Activated T-cell treated with anti-CD3 and anti-CD28 coated beads, Interleukin-2, amount 50 U/mL, for 24 hours (primary cell): ENCODE measurements around the gene CLPSL2.

Source experiments
- DNase-seq: peaks from one replicate; pipeline ENCODE4 v3.0.0-alpha.2; 2020
- H3K27ac Mint-ChIP-seq: 2 replicates; pipeline ENCODE4 v1.8.0; 2020; ENCODE audit warnings: mild to moderate bottlenecking, mixed read lengths
- H3K27me3 Mint-ChIP-seq: 2 replicates; pipeline ENCODE4 v1.8.0; 2020; ENCODE audit warnings: mixed read lengths
- H3K36me3 Mint-ChIP-seq: 2 replicates; pipeline ENCODE4 v1.8.0; 2020; ENCODE audit warnings: low read depth, mixed read lengths
- H3K4me1 Mint-ChIP-seq: 2 replicates; pipeline ENCODE4 v1.8.0; 2020; ENCODE audit warnings: low read depth, mixed read lengths
- H3K4me3 Mint-ChIP-seq: 2 replicates; pipeline ENCODE4 v1.8.0; 2020; ENCODE audit warnings: mild to moderate bottlenecking, moderate library complexity, mixed read lengths
- H3K9me3 Mint-ChIP-seq: 2 replicates; pipeline ENCODE4 v1.8.0; 2020; ENCODE audit warnings: mixed read lengths

The CLPSL2 gene

DNA sequence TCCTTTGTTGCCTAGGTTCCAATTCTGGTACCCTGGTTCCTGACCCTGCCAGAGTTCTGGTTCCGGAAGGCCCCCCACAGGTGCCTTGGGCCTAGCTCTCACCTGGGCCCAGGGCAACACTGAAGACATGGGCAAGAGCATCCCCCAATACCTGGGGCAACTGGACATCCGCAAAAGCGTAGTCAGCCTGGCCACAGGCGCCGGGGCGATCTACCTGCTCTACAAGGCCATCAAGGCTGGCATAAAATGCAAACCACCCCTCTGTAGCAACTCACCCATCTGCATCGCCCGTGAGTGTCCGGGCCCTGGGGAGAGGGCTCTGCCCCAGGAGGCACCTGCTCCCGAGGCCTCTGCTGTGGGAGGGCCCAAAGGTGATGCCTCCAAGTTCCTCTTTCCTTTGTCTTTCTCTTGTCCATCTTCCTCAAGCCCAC, 39.4 kb upstream of the CLPSL2 start, which contains the start of gene ARMC12:
Gene ARMC12 (plus strand): TSS at position 51 of the 431 bp plus-strand sequence. CDS start 77 bp downstream, at position 128.
- Mint-ChIP-seq H3K27ac (peak within 1 kb of the TSS; percentile 70), H3K27me3 (no peaks in the 10 kb centered on the region), H3K9me3 (no peaks in the 10 kb centered on the region), H3K4me1 (peaks cover 52% of the 10 kb centered on the region), H3K4me3 (no peak within 1 kb of the TSS), H3K36me3 (no peaks in the 10 kb centered on the region)
- no peak for DNase-seq

DNA sequence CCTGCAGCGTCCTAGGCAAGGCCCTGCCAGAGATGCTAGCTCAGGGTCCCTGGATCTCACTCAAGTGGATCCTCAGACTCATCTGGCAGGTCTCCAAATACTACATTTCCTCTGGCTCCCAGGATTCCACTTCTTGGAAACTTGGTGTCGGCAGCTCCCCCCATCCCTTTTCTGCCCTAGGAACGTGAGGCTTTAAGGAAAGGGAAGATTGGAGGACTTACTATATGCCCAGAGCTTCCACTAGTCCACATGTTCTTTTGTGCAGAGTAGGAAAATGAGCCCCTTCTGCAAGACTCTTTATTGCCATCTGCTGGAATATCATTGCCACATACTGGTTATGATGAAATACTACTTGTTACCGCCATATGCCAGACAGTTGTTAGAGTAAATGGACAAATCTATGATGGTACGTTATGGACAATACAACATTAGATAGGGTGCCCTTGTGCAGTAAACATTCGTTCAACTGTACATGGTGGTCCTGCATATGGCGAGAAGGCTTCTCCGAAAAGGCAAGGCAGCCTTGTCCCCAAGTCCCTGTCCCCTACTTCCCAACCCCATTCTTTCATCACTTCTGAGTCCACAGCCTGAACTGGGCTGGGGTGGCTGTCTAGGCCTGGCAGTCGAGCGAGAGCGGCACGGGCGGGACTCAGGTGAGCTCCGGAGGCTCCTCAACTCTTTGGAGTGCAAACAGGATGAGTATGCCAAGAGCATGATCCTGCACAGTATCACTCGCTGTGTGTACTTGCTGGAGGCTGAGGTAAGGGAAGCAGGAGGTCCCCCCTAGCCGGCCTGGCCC, 38.8 kb upstream of the CLPSL2 start:
- Mint-ChIP-seq H3K36me3 (no peaks in the 10 kb centered on the region), H3K4me3 (no peak overlapping the region), H3K4me1 (peaks cover 46% of the 10 kb centered on the region), H3K27ac (peak overlapping the region; percentile 70), H3K27me3 (no peaks in the 10 kb centered on the region), H3K9me3 (no peaks in the 10 kb centered on the region)
- peak; percentile 60 for DNase-seq

DNA sequence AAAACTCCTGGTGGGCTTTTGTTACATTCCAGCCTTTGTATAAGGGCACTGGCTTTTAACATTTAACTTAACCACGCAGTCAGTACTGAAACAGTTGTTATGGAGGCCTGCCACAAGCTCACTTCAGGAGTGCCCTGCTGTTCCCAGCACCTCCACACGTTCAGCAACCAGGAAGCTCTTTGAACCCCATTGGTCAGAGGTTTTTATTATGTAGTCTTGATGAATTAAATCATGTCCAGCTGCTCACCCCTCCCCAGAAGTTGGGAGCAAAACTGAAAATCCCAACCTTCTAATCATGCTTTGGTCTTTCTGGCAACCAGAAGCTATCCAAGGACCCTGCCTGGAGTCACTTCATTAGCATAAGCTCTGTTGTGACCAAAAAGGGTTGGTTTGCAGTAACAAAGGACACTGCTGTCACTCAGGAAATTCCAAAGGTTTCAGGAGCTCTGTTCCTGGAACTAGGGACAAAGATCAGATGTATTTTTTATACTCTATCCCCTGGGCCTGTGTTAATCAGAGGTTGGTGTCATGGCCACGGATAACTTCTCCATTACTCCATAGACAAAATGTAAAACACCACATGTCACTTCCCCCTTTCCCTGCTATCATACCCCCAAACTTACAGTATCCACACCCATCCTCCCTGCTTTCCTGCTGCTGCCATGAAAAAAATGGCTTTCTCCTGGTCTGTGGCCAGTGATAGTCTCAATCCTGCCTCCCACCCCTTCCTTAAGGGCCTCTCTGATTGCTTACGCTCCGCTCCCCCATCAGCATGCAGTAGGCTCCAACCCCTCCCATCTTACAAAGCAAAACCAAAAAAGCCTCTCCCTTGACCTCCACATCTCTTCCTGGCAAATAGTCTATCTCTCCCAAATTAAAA, 36.5 kb upstream of the CLPSL2 start:
- Mint-ChIP-seq H3K27me3 (no peaks in the 10 kb centered on the region), H3K9me3 (no peaks in the 10 kb centered on the region), H3K4me1 (peaks cover 24% of the 10 kb centered on the region), H3K36me3 (no peaks in the 10 kb centered on the region), H3K4me3 (no peak overlapping the region), H3K27ac (no peak overlapping the region)
- no peak for DNase-seq

DNA sequence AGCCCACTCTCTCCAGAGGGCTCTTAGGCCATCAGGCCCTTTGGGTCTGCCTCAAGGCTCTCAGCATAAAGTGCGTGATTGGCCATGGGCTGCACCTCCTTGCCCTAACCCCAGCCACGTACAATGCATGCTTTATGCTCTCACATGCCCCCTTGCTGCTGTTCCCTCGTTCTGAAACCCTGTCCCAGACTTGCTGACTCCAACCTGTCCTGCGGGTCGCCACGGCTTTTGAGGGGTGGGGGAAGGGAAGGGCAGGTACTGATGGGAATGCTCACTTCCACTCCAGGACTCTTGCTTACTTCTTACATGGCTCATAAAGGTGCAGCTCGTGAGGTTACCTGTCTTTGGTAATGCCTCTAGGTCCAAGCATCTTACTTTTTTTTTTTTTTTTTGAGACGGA, 33.6 kb upstream of the CLPSL2 start:
- no peak for DNase-seq
- Mint-ChIP-seq H3K4me3 (no peak overlapping the region), H3K27ac (no peak overlapping the region), H3K4me1 (no peaks in the 10 kb centered on the region), H3K27me3 (no peaks in the 10 kb centered on the region), H3K36me3 (no peaks in the 10 kb centered on the region), H3K9me3 (no peaks in the 10 kb centered on the region)

DNA sequence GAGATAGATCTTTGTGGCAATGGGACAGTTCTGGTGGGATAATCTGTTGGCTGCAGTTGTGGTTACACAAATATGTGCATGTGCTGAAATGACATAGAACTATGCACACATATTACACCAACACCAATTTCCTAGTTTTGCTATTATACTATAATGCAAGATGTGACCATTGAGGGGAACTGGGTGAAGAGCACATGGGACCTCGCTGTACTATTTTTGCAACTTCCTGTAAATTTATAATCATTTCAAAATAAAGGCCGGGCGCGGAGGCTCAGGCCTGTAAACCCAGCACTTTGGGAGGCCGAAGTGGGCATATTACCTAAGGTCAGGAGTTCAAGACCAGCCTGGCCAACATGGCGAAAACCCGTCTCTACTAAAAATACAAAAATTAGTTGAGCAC, 30.9 kb upstream of the CLPSL2 start:
- H3K9me3 Mint-ChIP-seq, result no peaks in the 10 kb centered on the region
- DNase-seq, result no peak
- H3K4me3 Mint-ChIP-seq, result no peak overlapping the region
- no peaks in the 10 kb centered on the region for H3K27me3 Mint-ChIP-seq
- H3K36me3 Mint-ChIP-seq, result no peaks in the 10 kb centered on the region
- H3K4me1 Mint-ChIP-seq, result peaks cover 2% of the 10 kb centered on the region
- H3K27ac Mint-ChIP-seq, result no peak overlapping the region

DNA sequence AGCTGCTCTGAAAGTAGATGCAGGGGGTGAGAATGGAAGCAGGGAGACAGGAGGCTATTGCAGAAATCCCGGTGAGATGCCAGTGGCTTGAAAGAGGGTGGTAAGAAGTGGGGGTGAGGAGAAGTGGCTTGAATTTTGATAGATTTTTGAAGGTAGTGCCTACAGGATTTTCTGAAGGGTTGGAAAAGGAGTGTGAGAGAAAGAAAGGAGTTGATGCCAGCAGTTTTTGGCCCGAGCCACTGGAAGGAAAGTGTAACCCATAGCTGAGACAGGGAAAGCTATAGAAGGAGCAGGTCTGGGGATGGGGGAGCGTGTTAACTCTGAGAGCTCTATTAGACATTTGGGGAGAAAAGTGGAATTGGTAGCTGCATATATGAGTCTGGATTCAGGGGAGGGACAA, 29.9 kb upstream of the CLPSL2 start:
- no peaks in the 10 kb centered on the region for H3K36me3 Mint-ChIP-seq

DNA sequence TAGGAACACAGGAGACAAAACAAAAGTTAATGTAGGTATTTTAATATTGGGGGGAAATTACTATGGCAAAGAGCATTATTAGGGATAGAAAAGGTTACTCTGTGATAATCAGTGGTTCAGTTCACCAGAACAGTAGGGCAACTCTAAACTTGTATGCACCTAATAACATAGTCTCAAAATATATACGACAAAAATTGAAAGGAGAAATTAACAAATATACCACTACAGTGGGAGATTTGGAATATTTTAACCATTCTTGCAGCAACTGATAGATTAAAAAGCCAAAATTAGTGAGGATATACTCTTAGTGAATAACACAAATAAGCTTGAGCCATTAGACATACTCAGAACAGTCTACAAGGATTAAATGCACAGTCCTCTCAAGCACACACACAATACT, 28.5 kb upstream of the CLPSL2 start:
- H3K27ac Mint-ChIP-seq, result no peak overlapping the region
- no peak for DNase-seq
- peaks cover 17% of the 10 kb centered on the region for H3K4me1 Mint-ChIP-seq
- H3K27me3 Mint-ChIP-seq, result no peaks in the 10 kb centered on the region
- H3K9me3 Mint-ChIP-seq, result no peaks in the 10 kb centered on the region
- no peaks in the 10 kb centered on the region for H3K36me3 Mint-ChIP-seq
- no peak overlapping the region for H3K4me3 Mint-ChIP-seq

More for the DNA sequence above, 29.9 kb upstream of the CLPSL2 start:
- Mint-ChIP-seq H3K27ac (no peak overlapping the region), H3K27me3 (no peaks in the 10 kb centered on the region), H3K4me3 (no peak overlapping the region), H3K4me1 (peaks cover 11% of the 10 kb centered on the region), H3K9me3 (no peaks in the 10 kb centered on the region)
- DNase-seq, result no peak

DNA sequence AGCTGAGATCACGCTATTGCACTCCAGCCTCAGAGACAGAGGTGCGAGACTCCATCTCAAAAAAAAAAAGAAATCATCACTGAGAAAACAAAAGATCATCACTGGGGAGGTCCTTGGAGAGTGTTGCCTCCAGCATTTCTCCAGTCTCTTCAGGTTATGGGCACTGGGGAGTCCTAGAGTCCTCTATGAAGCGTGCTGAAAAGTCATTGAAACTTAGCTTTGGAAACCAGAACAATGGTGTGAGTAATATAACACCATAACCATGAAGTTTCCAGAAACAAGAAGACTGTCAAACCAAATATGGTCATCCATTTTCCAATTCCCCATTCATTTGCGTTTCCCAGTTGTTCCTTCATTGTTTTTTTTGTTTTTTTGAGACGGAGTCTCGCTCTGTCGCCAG, 25.8 kb upstream of the CLPSL2 start:
- H3K4me3 Mint-ChIP-seq, result no peak overlapping the region
- H3K27me3 Mint-ChIP-seq, result no peaks in the 10 kb centered on the region
- no peak for DNase-seq
- H3K36me3 Mint-ChIP-seq, result no peaks in the 10 kb centered on the region
- peaks cover 17% of the 10 kb centered on the region for H3K4me1 Mint-ChIP-seq
- no peak overlapping the region for H3K27ac Mint-ChIP-seq
- H3K9me3 Mint-ChIP-seq, result no peaks in the 10 kb centered on the region

DNA sequence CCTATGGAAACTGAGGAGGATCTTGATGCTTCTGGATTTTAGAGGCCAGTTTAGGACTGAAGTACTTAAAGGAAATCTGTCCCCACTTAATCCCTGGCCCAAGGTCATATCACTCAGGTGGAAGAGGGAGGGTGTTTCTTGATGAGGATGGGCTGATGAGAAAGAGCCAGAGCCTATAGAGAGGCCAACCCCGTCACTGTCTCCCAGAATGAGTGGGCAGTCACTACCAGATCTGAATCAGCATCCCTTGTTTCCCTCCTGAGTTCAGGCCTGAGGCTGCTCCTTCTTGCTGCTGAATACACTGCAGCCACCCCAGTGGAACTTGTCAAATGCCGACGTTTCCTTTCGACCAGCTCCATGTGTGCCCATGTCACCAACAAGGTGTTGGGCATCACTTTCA, 24.8 kb upstream of the CLPSL2 start:
- no peak for DNase-seq
- Mint-ChIP-seq H3K27ac (peak overlapping the region; percentile 44), H3K4me3 (no peak overlapping the region), H3K27me3 (no peaks in the 10 kb centered on the region), H3K4me1 (peaks cover 17% of the 10 kb centered on the region), H3K9me3 (no peaks in the 10 kb centered on the region), H3K36me3 (no peaks in the 10 kb centered on the region)

DNA sequence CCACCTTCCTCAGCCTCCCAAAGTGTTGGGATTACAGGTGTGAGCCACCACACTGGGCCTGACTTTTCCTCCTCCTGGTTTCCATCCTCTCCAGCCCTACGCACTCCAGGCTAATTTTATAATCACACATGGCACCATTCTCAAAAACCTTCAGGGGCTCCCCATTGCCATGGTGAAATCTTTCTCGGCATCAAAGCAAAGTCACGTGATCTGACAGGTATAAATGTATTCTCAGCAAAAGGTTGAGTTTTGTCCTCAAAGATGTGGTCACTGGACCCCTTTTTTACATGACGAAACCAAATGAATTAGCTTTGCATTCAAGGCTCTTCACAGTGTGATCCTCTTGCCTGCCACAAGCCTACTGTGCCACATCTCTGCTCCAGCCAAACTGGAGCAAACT, 24.1 kb upstream of the CLPSL2 start:
- Mint-ChIP-seq H3K9me3 (no peaks in the 10 kb centered on the region), H3K27ac (no peak overlapping the region), H3K4me3 (no peak overlapping the region), H3K27me3 (no peaks in the 10 kb centered on the region), H3K4me1 (peaks cover 17% of the 10 kb centered on the region), H3K36me3 (no peaks in the 10 kb centered on the region)
- no peak for DNase-seq

DNA sequence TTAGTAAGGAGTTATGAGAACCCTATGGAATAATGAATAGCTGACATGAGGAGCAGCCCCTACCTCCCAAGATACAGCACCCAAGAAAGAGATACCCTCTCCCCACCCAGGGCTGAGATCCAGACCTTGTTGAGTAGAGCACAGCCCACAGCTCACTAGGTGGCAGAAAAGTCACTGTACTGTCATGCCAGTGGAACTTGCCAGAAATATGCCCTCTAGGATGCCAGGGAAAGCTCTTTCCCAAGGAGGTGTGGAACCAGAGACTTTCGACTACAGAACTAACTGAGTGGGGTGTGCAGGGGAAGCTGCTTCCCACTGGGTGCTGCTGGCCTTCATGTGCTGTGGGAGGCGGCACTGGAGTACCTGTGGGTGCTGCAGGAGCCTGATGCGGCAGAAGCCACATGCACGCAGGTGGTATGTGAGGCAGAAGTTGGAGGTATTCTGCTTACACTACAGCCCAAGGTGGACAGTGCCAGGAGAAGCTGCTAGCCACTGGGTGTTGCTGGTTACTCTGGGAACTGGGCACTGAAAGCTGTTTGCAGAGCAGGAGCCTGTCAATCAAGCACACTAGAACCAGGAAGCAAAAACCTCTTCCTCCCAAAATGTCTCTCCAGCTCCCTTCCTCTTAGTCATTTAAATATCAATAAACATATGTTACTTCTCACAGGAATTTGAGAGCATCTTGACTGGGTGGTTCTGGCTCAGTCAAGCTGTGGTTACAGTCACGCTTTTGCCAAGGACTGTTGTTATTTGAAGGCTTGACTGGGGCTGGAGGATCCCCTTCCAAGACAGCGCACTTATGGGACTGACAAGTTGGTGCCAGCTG, 21.7 kb upstream of the CLPSL2 start:
- DNase-seq, result no peak
- Mint-ChIP-seq H3K36me3 (no peaks in the 10 kb centered on the region), H3K4me3 (no peak overlapping the region), H3K27me3 (peaks cover 18% of the 10 kb centered on the region), H3K9me3 (no peaks in the 10 kb centered on the region), H3K4me1 (peaks cover 17% of the 10 kb centered on the region), H3K27ac (no peak overlapping the region)

DNA sequence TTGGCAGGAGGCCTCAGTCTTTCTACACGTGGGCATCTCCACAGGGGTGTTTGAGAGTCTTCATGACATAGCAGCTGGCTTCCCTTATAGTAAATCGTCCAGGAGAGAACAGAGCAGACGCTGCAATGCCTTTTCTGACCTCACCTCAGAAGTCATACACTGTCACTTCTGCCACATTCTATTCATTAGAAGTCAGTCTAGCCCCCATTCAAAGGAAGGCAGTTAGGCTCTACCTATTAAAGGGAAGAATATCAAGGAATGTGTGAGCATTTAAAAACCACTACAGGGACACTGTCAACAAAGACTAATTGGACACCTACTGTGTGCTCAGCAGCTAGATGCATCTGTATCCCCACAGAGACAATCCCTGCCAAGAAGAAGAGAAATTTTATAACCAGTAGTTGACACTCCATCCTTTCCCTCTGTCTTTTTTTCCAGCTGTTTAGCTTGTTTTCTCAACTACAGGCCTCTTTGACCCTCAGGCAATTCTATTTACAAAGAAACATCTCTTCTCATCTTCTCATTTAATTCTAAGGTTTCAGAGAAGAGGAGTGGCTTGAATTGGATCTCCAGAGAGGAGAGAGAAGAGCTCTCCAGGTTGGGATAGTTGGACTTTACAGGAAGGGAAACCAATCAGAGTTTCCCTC, 21.0 kb upstream of the CLPSL2 start:
- Mint-ChIP-seq H3K4me1 (peaks cover 16% of the 10 kb centered on the region), H3K27me3 (peaks cover 25% of the 10 kb centered on the region), H3K27ac (no peak overlapping the region), H3K9me3 (no peaks in the 10 kb centered on the region), H3K36me3 (no peaks in the 10 kb centered on the region), H3K4me3 (no peak overlapping the region)
- DNase-seq, result no peak

DNA sequence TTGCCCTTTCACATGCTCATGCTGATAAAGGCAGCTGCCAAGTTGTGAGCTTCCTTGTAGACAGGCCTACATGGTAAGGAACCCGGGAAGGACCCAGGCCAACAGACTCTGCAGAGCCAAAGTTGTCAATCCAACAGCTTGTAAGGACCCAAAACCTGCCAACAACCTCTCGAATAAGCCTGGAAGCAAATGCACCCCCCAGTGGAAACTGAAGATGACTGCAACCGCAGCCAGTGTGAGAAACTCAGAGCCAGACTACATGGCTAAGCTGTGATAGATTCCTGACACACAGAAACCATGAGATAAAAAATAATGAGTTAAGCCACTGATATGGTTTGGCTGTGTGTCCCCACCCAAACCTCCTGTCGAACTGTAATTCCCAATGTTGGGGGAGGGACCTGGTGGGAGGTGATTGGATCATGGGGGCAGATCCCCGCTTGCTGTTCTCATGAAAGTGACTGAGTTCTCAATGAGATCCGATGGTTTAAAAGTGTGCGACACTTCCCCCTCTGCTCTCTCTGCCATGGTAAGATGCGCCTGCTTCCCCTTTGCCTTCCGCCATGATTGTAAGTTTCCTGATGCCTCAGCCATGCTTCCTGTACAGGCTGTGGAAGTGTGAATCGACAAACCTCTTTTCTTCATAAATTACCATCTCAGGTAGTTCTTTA, 18.8 kb upstream of the CLPSL2 start:
- no peak overlapping the region for H3K4me3 Mint-ChIP-seq
- peaks cover 40% of the 10 kb centered on the region for H3K27me3 Mint-ChIP-seq
- H3K27ac Mint-ChIP-seq, result no peak overlapping the region
- DNase-seq, result no peak
- H3K4me1 Mint-ChIP-seq, result no peaks in the 10 kb centered on the region
- no peaks in the 10 kb centered on the region for H3K36me3 Mint-ChIP-seq
- no peaks in the 10 kb centered on the region for H3K9me3 Mint-ChIP-seq
